HepG2 (cell line): ENCODE measurements around the gene PBLD. TPM values are rescaled to one million over a fixed set of nuclear protein-coding genes. Genes with fewer than 3 reads are reported as not detected.

ENCODE experiments used
- ATAC-seq: fragments of 200-7000 bp; cut with Tn5 transposase; 3 replicates; pipeline ENCODE4 v1.9.1; 2020; ENCODE audit warnings: mild to moderate bottlenecking, moderate library complexity
- BruUV-seq: library from RNA; stranded (reverse); fragments of 400-500 nt; replicated peaks from 2 replicates; lab custom pipeline; 2021; lab: Mats Ljungman, UMichigan
- CTCF ChIA-PET: fragments of 300-600 bp; formaldehyde crosslinking; extraction: SDS; loops from one replicate; lab custom pipeline; 2021; ENCODE audit warnings: low total read pairs, inconsistent platforms, low intra/inter-chr PET ratio; lab: Yijun Ruan, JAX
- POLR2A ChIA-PET: fragments of 350-600 bp; sonication (Branson Sonifier 250); formaldehyde crosslinking; loops from one replicate; lab custom pipeline; 2020; ENCODE audit warnings: antibody characterized with exemption, inconsistent platforms; lab: Yijun Ruan, JAX
- DNase-seq: peaks from one replicate; pipeline ENCODE4 v3.0.0-alpha.2; 2015; ENCODE audit warnings: low spot score
- FAIRE-seq: peaks from 3 replicates; lab custom pipeline; 2011; peaks lifted over from hg19 to GRCh38; lab: Jason Lieb, UNC
- H2AFZ ChIP-seq: one replicate; pipeline ENCODE4 v1.6.1; 2011; ENCODE audit warnings: low read length, inconsistent platforms
- H3K27ac ChIP-seq: fragments of 300-600 bp; 3 replicates; pipeline ENCODE4 v1.8.0; 2011; ENCODE audit warnings: mixed run types, mild to moderate bottlenecking, mixed read lengths, low read length, inconsistent platforms; ENCODE audit not compliant: insufficient read depth; ENCODE audit errors: extremely low read length
- H3K27me3 ChIP-seq, 2 experiments: fragments of 200-600 bp in 1 of 2; 2 replicates in 1 of 2; 3 replicates in 1 of 2; pipeline versions ENCODE4 v1.6.0 to v1.8.0; 2011; ENCODE audit warnings: low read length in 2 of 2, mild to moderate bottlenecking in 2 of 2, moderate library complexity in 2 of 2, inconsistent platforms in 1 of 2; ENCODE audit not compliant: insufficient read depth in 2 of 2, control insufficient read depth in 1 of 2
- H3K36me3 ChIP-seq, 2 experiments: fragments of 200-600 bp in 1 of 2; replicated peaks in 1 of 2; 2 replicates in 1 of 2; 3 replicates in 1 of 2; pipeline versions ENCODE4 v1.5.1 to v1.8.0; 2011; ENCODE audit warnings: low read length in 2 of 2, inconsistent platforms in 1 of 2; ENCODE audit not compliant: insufficient read depth in 2 of 2, control insufficient read depth in 1 of 2
- H3K4me1 ChIP-seq: 2 replicates; pipeline ENCODE4 v1.5.1; 2012; ENCODE audit warnings: low read length, inconsistent platforms; ENCODE audit not compliant: insufficient read depth
- H3K4me2 ChIP-seq: 2 replicates; pipeline ENCODE4 v1.6.0; 2011; ENCODE audit warnings: low read depth, low read length, inconsistent platforms
- H3K4me3 ChIP-seq, 3 experiments: fragments of 200-600 bp in 1 of 3; sonication (generic), shearing (Covaris generic) in 1 of 3; replicated peaks in 1 of 3; 2 replicates each; pipeline ENCODE4 v1.5.1; 2011 to 2016; ENCODE audit warnings: low read length in 3 of 3, inconsistent platforms in 2 of 3, low read depth in 2 of 3, mild to moderate bottlenecking in 2 of 3, control low read depth in 1 of 3, mixed read lengths in 1 of 3; ENCODE audit not compliant: insufficient read depth in 1 of 3
- H3K79me2 ChIP-seq: one replicate; pipeline ENCODE4 v1.6.1; 2011; ENCODE audit warnings: low read length, inconsistent platforms; ENCODE audit not compliant: insufficient read depth
- H3K9ac ChIP-seq: 2 replicates; pipeline ENCODE4 v1.6.0; 2011; ENCODE audit warnings: mild to moderate bottlenecking, low read depth, low read length, inconsistent platforms; ENCODE audit not compliant: insufficient read depth
- H3K9me3 ChIP-seq: 2 replicates; pipeline ENCODE4 v1.5.1; 2012; ENCODE audit warnings: mild to moderate bottlenecking, low read length
- H4K20me1 ChIP-seq: 2 replicates; pipeline ENCODE4 v1.6.0; 2011; ENCODE audit warnings: inconsistent platforms, mild to moderate bottlenecking, low read length, moderate library complexity; ENCODE audit not compliant: insufficient read depth
- CEBPB ChIP-seq: IDR thresholded peaks from 2 replicates; pipeline ENCODE4 v1.6.1; 2011; ENCODE audit warnings: low read depth, low read length, improper control_type of control experiment, borderline replicate concordance
- SP2 ChIP-seq: sonication (generic); formaldehyde crosslinking; IDR thresholded peaks from 2 replicates; pipeline ENCODE4 v1.5.1; 2020; ENCODE audit warnings: mild to moderate bottlenecking, missing genetic modification reagents
- ZNF3 ChIP-seq: IDR thresholded peaks from 2 replicates; pipeline ENCODE4 v1.7.0; 2017; ENCODE audit warnings: inconsistent platforms
- WGBS: methylation state at CpG from one replicate; pipeline ENCODE4 v1.1.6; 2017; ENCODE audit warnings: low lambda C conversion rate; 5-methylcytosine and 5-hydroxymethylcytosine counted together
- in situ Hi-C: cut with HindIII; loops from 2 replicates; pipeline ENCODE4 v1.10.0; 2017; ENCODE audit warnings: low pct_unique_long_range_greater_than_20kb; ENCODE audit not compliant: extremely low pct_ligation_motif_present
- intact Hi-C: fragments of 100-400 bp; cut with micrococcal nuclease; formaldehyde crosslinking; loops from one replicate; pipeline ENCODE4 v1.10.0; 2022; ENCODE audit not compliant: unreplicated experiment
- polyA plus RNA-seq, 8 experiments: library from polyadenylated mRNA; depleted of rRNA in 3 of 8; stranded (reverse) in 7 of 8; unstranded in 1 of 8; fragments of >200 nt; fragmentation: Illumina TruSeq in 4 of 8; extraction: Trizol in 4 of 8; gene quantifications; 2 replicates each; pipeline versions ENCODE4 v1.2.1 to v1.2.3, GENCODE V29; 2011 to 2016; ENCODE audit warnings: low read depth in 4 of 8, missing spikeins in 1 of 8, mixed read lengths in 1 of 8; ENCODE audit not compliant: insufficient read depth in 1 of 8
- total RNA-seq, 5 experiments: library from RNA; depleted of rRNA; stranded (reverse); fragments of >200 nt; fragmentation: Illumina TruSeq; extraction: Trizol; gene quantifications; 2 replicates each; pipeline ENCODE4 v1.2.3, GENCODE V29; 2016; ENCODE audit warnings: low read depth in 1 of 5
- TF ChIP-seq, protein P1 (sequence below): sonication (generic); formaldehyde crosslinking; IDR thresholded peaks from 2 replicates; pipeline ENCODE4 v1.4.0; 2020; ENCODE audit warnings: missing genetic modification reagents, mild to moderate bottlenecking, borderline replicate concordance
- TF ChIP-seq, protein P2 (sequence below), 2 experiments: sonication (generic) in 1 of 2; formaldehyde crosslinking in 1 of 2; IDR thresholded peaks; 2 replicates each; pipeline versions ENCODE4 v1.4.0 to v1.6.1; 2018 to 2020; ENCODE audit warnings: missing genetic modification reagents in 2 of 2, borderline replicate concordance in 1 of 2, low read depth in 1 of 2, mild to moderate bottlenecking in 1 of 2, missing biosample characterization in 1 of 2

Gene PBLD
- total and polyA plus RNA-seq, 2 of the 13 experiments (the other 11 are each of a cell fraction or from before 2014, with no cell fraction given), result 0.42 to 3.1 TPM

DNA sequence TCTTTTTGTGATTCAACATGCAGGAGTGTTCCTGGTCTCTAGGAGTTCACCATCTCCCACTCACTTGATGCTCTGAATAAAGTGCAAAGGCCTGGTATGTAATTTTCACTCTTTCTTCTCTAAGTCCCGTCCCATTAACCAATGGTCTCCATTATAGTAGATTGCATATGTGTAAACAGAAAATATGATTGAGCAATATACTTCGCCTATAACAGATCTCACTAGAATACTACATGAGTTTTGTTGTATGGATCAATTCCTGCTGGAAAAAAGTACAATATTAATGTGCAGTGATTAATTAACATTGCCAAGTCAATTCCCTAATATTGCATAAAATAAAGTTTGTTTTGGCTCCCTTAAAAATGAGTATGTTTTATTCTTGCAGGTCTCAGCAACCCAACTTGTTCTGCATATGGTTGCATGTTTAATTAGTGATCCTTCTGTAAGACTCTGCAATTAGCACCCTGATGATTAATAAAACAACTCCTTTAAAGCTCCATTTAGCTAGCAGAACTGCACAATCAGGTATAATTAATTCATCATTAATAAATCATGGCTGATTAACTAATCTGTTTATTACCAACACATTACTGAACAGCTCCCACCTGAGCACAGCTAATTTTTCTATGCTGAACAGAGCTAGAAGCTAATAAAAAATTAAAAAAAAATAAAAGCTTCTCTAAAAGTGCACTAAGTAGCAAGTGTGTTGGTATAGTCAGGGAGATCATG, 63.0 kb downstream of the PBLD start:
- 41% methylated on average over 2 of the region's 2 CpGs for WGBS
- in situ Hi-C loops, result no loop called here
- Histone ChIP-seq H3K9me3 (peaks cover 6% of the 10 kb centered on the region; the same call in 1 of the 2 replicates), H3K27ac (no peak overlapping the region), H4K20me1 (no peaks in the 10 kb centered on the region), H3K9ac (no peak overlapping the region), H2AFZ (no peak overlapping the region), H3K27me3 (no peaks in the 10 kb centered on the region), H3K79me2 (no peaks in the 10 kb centered on the region), H3K4me2 (no peak overlapping the region), H3K4me1 (no peaks in the 10 kb centered on the region), H3K36me3 (no peaks in the 10 kb centered on the region), H3K4me3 (no peak overlapping the region)
- intact Hi-C loops, result loop anchor here (2.0 kb wide), 1 partner anchor 61 kb away; no protein-coding TSS in a partner anchor
- CTCF ChIA-PET, result no interaction called here
- no peak for DNase-seq
- no peak for FAIRE-seq
- TF ChIP-seq ZNF3 (CRISPR knock-in tag) (no peak), SP2 (CRISPR knock-in tag) (no peak), CEBPB (peak; percentile 56; the same call in 1 of the 2 replicates)
- TF ChIP-seq, protein P1, sequence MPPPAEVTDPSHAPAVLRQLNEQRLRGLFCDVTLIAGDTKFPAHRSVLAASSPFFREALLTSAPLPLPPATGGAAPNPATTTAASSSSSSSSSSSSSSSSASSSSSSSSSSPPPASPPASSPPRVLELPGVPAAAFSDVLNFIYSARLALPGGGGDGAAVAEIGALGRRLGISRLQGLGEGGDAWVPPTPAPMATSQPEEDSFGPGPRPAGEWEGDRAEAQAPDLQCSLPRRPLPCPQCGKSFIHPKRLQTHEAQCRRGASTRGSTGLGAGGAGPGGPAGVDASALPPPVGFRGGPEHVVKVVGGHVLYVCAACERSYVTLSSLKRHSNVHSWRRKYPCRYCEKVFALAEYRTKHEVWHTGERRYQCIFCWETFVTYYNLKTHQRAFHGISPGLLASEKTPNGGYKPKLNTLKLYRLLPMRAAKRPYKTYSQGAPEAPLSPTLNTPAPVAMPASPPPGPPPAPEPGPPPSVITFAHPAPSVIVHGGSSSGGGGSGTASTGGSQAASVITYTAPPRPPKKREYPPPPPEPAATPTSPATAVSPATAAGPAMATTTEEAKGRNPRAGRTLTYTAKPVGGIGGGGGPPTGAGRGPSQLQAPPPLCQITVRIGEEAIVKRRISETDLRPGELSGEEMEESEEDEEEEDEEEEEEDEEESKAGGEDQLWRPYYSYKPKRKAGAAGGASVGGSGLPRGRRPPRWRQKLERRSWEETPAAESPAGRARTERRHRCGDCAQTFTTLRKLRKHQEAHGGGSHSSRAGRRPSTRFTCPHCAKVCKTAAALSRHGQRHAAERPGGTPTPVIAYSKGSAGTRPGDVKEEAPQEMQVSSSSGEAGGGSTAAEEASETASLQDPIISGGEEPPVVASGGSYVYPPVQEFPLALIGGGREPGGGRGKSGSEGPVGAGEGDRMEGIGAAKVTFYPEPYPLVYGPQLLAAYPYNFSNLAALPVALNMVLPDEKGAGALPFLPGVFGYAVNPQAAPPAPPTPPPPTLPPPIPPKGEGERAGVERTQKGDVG, result no peak
- TF ChIP-seq, protein P2, sequence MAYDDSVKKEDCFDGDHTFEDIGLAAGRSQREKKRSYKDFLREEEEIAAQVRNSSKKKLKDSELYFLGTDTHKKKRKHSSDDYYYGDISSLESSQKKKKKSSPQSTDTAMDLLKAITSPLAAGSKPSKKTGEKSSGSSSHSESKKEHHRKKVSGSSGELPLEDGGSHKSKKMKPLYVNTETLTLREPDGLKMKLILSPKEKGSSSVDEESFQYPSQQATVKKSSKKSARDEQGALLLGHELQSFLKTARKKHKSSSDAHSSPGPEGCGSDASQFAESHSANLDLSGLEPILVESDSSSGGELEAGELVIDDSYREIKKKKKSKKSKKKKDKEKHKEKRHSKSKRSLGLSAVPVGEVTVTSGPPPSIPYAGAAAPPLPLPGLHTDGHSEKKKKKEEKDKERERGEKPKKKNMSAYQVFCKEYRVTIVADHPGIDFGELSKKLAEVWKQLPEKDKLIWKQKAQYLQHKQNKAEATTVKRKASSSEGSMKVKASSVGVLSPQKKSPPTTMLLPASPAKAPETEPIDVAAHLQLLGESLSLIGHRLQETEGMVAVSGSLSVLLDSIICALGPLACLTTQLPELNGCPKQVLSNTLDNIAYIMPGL (CRISPR knock-in tag; IDR thresholded peaks at IDR 0.05; ENCODE audit: borderline replicate concordance in 1 of 2, low read depth in 1 of 2), result no peak
- BruUV-seq, result no TSS peak
- POLR2A ChIA-PET, result no interaction called here
- ATAC-seq, result no peak
